ENCODE measurements around the gene GRK5.

Gene GRK5

DNA sequence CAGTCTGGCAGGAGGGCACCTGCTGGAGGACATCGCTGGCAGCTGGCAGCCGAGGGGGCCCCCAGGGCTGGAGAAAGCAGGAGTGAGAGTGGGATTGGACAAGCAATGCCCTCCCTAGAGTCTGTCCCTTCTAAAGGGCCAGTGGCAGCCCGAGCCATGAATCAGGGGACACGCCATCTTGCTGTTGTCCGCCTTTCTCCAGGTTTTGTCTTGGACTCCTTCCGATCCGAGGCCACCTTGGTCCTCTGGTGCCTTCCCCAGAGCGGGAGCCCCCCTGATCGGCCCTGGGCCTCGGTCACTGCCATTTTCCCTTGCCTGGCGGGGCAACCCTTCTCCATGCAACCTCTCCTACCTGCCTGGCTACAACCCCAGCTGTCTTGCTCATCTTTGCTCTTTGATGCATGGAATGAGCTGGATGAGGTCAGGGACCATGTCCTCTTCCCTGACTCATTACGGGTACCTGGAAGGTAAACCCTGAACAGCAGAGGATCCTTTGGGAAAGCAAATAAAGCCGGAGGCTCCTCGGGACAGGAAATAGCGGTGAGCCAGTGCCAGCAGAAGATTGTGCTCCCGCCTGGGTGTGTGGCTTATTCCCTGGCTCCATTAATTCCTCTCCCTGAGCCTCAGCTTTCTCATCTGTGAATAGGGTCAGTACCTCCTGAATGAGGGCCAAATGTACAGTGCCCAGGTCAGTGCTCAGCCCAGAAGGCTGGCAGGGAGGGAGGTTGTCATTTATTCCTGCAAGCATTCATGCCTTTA lies 112.0 kb downstream of the GRK5 start:
- DNase-seq (ENCODE audit: low read depth), result no peak
- TF ChIP-seq, protein P1, sequence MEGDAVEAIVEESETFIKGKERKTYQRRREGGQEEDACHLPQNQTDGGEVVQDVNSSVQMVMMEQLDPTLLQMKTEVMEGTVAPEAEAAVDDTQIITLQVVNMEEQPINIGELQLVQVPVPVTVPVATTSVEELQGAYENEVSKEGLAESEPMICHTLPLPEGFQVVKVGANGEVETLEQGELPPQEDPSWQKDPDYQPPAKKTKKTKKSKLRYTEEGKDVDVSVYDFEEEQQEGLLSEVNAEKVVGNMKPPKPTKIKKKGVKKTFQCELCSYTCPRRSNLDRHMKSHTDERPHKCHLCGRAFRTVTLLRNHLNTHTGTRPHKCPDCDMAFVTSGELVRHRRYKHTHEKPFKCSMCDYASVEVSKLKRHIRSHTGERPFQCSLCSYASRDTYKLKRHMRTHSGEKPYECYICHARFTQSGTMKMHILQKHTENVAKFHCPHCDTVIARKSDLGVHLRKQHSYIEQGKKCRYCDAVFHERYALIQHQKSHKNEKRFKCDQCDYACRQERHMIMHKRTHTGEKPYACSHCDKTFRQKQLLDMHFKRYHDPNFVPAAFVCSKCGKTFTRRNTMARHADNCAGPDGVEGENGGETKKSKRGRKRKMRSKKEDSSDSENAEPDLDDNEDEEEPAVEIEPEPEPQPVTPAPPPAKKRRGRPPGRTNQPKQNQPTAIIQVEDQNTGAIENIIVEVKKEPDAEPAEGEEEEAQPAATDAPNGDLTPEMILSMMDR (IDR thresholded peaks at IDR 0.05; ENCODE audit: low read depth, low read length, missing control alignments), result no peak
- no peak overlapping the region for H3K4me3 ChIP-seq (ENCODE audit: low read depth, low read length)

DNA sequence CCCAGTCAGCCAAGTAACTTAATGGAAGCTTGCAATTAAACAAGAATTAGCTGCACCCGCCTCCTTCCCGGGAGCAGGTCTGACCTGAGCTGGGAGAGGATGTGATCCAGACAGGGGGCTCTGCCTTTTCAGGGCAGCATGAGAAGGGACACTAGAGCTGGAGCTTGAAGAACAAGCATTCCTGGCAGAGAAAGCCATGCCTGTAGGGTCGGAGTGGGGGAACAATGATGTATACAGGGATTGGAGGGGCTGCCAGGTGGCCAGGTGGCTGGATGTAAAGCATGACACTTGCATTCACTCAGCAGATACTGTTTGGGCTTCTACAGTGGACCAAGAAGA lies 112.5 kb downstream of the GRK5 start:
- TF ChIP-seq, protein P1 (IDR thresholded peaks at IDR 0.05; ENCODE audit: low read depth, low read length, missing control alignments), result no peak
- H3K4me3 ChIP-seq (ENCODE audit: low read depth, low read length), result no peak overlapping the region
- DNase-seq (ENCODE audit: low read depth), result no peak

DNA sequence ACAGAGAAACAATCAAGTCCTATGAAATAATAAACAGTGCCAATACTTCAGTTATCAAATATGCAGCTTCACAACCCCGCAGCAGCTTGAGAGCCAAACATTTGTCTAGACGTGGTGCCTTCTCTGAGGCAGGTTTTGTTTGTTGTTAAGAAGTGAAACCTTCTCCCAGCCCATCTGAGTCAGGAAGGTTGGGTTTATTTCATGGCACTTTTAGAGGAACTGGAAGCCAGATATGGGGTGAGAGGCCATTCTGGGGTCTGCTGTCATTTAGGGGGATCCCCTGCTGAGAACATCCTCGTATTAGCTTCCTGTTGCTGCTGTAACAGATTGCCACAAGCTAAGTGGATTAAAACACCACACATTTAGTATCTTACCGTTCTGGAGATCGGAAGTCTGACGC lies 113.6 kb downstream of the GRK5 start:
- H3K4me3 ChIP-seq (ENCODE audit: low read depth, low read length), result no peak overlapping the region
- TF ChIP-seq, protein P1 (IDR thresholded peaks at IDR 0.05; ENCODE audit: low read depth, low read length, missing control alignments), result no peak
- DNase-seq (ENCODE audit: low read depth), result no peak

DNA sequence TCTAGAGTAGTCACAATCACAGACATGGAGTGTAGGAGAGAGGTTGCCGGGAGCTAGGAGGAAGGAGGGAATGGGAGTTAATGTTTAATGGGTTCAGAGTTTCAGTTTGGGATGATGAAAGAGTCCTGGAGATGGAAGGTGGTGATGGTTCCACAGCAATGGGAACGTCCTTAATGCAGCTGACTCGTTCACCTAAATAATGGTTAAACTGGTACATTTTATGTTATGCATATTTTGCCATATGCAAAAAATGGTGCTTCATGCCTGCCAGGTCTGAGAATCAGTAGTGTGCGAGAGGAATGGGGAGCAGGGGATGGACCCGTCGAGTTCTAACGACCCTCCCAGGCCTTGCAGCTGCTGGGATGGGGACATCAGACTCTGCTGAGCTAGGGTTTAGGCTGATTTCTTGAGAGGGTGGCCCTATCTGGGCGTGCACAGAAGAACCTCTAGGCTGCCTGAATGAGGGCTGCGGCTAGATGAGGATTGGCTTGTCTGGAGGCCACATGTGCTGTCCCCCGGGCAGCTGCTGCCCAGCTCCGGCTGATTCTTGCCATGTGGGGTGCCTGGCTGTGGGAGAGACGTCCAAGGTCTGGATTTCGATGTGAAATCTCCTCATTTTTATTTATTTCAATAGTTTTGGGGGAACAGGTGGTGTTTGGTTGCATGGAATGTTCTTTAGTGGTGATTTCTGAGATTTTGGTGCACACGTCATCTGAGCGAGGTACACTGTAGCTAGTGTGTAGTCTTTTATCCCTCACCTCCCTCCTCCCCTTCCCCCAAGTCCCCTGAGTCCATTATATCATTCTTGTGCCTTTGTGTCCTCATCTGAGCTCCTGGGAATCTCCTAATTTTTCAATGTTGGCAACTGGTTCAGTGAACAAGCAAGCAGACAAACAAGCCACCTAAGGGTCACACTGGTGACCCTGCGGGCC lies 116.0 kb downstream of the GRK5 start:
- TF ChIP-seq, protein P1 (IDR thresholded peaks at IDR 0.05; ENCODE audit: low read depth, low read length, missing control alignments), result no peak
- no peak for DNase-seq (ENCODE audit: low read depth)
- H3K4me3 ChIP-seq (ENCODE audit: low read depth, low read length), result no peak overlapping the region

DNA sequence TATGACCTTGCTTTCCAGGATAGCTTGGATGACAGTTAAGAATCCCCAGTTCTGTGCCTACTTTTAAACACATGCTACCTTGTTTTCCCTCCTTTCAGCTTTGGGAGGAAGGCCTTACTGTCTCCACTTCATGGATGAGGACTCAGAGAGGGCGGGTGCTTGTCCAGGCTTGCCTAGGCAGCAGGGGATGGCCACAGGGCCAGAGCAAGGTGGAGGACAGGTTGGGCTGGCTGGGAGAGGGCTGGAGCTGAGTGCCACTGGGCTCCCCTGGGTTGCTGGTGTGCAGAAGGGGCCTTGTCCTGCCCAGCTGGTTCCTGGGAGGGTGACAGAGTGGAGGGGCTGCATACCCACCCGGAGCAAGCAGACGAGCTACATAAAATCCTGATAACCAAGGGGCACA lies 117.8 kb downstream of the GRK5 start:
- no peak for DNase-seq (ENCODE audit: low read depth)
- H3K4me3 ChIP-seq (ENCODE audit: low read depth, low read length), result no peak overlapping the region
- TF ChIP-seq, protein P1 (IDR thresholded peaks at IDR 0.05; ENCODE audit: low read depth, low read length, missing control alignments), result no peak

DNA sequence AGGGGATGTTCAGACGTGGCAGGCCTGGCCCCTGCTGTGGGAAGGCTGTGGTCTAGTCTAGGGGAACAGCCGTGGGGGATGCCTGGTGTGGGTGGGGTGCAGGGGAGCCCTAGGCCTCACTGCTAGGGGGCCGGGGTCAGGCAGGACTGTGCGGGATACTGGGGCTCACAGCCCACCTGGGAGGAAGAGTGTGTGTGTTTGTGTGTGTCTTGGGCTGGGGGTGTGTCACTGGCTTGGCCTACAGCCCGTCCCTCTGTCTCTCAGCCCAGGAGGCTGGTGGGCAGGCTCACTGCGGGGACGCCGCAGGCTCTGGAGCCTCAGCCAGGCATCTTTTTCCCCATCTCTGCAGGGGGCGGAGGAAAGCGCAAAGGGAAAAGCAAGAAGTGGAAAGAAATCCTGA lies 118.8 kb downstream of the GRK5 start:
- H3K4me3 ChIP-seq (ENCODE audit: low read depth, low read length), result no peak overlapping the region
- no peak for DNase-seq (ENCODE audit: low read depth)
- TF ChIP-seq, protein P1 (IDR thresholded peaks at IDR 0.05; ENCODE audit: low read depth, low read length, missing control alignments), result no peak
